HG02798 (cell line): ENCODE data around the gene GRID2.

Experiments
- ATAC-seq: cut with Tn5 transposase; IDR thresholded peaks from one replicate; pipeline ENCODE4 v1.9.1; 2021; ENCODE audit warnings: mild to moderate bottlenecking; ENCODE audit not compliant: unreplicated experiment, poor library complexity

Gene GRID2

GRCh38 chr4:92872604-92873003, 568.8 kb downstream of the GRID2 start:
- ATAC-seq, result no peak

- no peak for ATAC-seq
Observed at GRCh38 chr4:92885632-92886031, 581.9 kb downstream of the GRID2 start.

DNA sequence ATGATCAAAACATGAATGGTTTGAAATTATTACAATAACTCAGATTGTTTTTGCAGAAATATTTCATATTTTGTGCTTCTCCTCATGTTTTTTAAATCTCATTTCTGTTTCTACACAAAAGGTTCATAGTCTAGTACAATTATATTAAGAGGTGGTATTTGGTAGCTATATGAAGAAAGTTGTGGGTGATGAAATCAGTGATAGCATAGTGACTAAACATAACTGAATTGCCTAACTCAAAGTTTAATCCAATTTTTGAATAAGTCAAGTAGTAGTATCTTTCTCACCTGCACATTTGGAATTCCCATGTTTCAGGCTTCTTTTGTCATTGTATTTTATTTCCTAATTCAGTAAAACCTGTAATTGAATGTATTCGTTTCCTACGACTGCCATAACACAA, 648.7 kb downstream of the GRID2 start:
- ATAC-seq, result no peak

DNA sequence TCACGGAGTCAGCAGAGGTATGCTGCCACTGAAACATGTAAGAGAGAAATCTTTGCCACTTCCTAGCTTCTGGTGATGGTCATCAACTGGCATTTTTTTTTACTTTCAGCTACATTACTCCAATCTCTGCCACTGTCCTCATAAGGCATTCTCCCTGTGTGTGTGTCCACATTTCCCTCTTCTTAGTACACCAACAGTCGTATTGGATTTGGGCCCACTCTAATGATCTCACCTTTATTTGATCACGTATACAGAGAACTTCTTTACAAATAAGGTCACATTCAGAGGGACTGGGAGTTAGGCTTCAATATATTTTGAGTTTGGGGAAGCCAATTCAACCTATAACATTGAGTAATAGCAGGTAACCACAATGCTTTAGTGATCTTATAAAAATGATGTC, 649.1 kb downstream of the GRID2 start:
- no peak for ATAC-seq

GRCh38 chr4:92953462-92953861, 649.7 kb downstream of the GRID2 start:
- no peak for ATAC-seq

DNA sequence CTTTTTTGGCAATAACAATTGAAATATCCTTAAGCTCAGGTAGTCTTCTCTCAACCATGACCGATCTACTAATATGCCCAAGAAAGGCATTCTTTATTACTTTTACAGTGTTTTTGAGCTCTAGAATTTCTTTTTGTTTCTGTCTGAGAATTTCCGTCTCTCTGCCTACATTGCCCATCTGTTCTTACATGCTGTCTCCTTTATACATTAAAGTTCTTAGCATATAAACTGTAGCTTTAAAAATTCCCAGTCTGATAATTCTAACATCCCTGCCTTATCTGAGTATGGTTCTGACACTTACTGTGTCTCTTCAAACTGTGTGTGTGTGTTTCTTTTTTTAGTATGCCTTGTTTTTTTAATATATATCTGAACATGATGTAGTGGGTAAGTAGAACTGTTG, 658.1 kb downstream of the GRID2 start:
- no peak for ATAC-seq

DNA sequence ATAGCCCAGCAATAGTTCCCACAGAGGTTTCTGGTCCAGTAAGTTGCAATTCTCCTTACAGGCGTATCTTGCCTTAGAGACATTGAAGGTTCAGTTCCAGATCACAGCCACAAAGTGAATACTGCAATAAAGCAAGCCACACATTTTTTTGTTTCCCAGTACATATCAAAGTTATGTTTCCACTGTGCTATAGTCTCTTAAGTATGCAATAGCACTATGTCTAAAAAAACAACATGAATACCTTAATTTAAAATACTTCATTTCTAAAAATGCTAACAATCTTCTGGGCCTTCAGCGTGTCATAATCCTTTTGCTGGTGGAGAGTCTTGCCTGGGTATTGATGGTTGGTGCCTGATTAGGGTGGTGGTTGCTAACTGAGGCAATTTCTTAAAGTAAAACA, 659.1 kb downstream of the GRID2 start:
- ATAC-seq, result no peak

GRCh38 chr4:92968556-92968955, 664.8 kb downstream of the GRID2 start:
- ATAC-seq, result no peak

DNA sequence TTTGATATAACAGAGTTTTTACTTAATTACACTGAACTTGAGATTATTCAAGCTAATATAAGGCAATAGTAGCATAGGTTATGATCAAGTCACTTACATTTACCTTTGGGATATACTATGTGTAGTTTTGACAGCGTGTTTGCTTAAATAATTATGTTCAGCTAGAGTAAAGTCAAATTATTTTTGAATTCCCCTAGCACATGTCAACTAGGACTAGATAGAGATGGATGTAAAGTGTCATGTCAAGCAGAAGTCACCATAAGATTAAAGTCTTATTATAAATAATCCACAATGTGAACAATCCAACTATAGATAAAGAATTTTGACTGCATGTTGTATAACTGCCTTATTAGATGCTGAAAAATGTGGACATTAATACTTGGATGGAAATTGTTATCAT, 665.2 kb downstream of the GRID2 start:
- ATAC-seq, result no peak

DNA sequence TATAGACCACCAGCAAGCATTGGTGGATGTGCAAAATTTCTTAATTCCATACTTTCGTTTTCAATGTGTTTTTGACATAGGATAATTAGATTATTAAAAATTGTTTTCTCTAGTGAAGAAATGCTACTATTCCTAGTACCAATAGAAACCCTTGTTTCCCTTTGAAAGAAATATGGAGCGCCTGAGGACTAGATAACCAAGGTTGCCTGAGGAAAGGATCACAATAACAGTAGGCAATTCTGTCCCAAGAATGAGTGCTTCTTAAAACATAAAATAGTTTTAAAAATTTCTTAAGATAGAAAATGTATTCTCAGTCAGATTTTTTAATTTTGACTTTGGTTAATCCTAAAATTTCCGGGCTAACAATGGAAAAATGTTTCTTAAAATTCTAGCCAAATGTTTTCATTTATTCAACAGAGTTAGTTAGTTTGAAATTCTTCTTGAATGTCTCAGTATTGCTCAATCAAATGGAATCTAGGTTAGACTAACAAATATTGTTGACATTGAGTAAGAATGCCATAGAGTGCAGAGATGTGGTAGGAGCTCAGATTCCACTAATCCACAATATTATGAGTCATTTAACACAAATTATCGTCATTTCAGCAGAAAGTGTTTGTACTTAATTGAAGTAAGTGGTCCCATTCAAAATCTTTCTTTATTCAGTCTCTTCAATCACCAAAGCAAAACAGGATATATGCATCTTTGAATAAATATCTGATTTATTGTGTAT, 666.0 kb downstream of the GRID2 start:
- no peak for ATAC-seq

- no peak for ATAC-seq
Observed at GRCh38 chr4:92970996-92971395, 667.2 kb downstream of the GRID2 start.

DNA sequence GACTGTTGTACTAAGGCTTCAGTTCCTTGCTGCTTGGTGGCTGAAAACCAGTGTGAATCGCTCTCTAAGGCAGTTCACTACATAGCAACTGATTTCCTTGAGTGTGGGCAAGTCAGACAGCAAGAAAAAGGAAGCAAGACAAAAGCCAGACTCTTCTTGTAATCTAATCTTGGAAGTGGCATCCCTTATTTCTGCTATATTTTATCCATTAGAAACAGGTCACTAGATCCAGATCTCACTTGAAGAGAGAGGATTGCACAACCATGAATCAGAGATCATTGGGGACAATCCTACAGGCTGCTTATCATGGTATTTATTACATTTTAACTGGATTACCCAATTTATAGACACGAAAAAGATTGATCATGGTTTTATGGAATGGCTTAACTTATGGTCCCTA, 684.5 kb downstream of the GRID2 start:
- no peak for ATAC-seq

GRCh38 chr4:92992758-92993157, 689.0 kb downstream of the GRID2 start:
- no peak for ATAC-seq

GRCh38 chr4:92994727-92995126, 691.0 kb downstream of the GRID2 start:
- ATAC-seq, result no peak

GRCh38 chr4:92996533-92996932, 692.8 kb downstream of the GRID2 start:
- no peak for ATAC-seq

DNA sequence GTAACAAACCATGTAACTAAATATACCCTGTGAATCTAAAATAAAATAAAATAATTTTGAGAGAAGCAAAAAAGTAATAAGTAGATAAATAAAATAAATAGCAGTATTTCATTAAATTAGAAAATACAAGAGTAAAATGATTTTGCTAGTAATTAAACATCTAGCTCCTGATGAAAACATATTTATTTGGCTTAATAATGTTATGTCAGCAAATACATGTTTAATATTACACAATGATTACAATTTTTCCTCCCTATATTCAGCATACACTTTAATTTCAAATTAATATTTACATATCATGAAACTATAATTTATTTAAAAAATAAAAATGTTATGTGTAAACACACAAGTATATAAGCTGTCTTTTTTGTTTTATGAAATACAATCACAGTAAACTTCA, 697.1 kb downstream of the GRID2 start:
- ATAC-seq, result no peak

DNA sequence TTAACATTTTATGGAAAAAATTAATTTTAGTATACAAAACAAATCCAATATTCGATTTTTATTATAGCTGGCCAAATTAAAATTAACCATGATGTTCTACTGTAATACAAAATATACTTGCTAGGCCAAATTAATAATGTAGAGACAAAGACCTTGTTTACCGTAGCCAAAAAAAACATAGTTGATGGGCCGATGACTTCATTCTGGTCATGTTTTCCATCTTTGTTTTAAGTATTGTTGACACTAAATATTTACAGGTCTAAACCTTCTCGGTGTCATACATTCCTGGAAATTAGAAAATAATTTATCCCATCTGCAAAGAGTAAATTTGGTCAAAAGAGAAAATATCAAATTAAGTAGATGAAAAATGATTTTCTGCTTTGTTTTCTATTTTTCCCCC, 698.5 kb downstream of the GRID2 start:
- no peak for ATAC-seq

- ATAC-seq, result no peak
Observed at GRCh38 chr4:93016350-93016749, 712.6 kb downstream of the GRID2 start.

- ATAC-seq, result no peak
Observed at GRCh38 chr4:93018243-93018642, 714.5 kb downstream of the GRID2 start.

- no peak for ATAC-seq
Observed at GRCh38 chr4:93018806-93019205, 715.0 kb downstream of the GRID2 start.

DNA sequence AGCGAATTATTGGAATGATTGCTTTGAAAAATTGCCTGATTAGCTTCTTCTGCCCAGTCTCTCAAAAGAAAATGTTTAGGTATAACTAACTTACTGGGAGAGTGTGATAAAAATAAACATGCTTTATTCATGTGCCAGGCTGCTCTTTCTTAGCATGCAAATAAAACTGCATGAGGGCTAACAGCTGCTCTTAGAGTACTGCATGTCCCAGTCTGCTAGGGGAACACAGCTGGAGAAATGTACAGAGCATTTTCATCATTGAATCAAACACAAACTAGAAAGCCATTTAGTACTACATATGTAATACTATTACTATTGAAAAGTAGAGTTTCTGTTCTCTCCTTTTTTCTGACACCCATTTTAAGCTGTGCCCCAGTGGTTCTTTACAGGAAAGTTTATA, 726.0 kb downstream of the GRID2 start:
- no peak for ATAC-seq

- no peak for ATAC-seq
Observed at GRCh38 chr4:93030670-93031069, 726.9 kb downstream of the GRID2 start.
